K562 (cell line): ENCODE results near the gene NLK. TPM values are rescaled to one million over a fixed set of nuclear protein-coding genes. Genes with fewer than 3 reads are reported as not detected.
"Not testable (repeated sequence)": the region's sequence is repeated elsewhere in the genome, so short reads cannot be mapped to it uniquely, and the experiment has no call there.

Source experiments
- ATAC-seq: fragments of 200-7000 bp; cut with Tn5 transposase; 3 replicates; pipeline ENCODE4 v1.9.1; 2020; ENCODE audit warnings: moderate library complexity
- BruUV-seq: library from RNA; stranded (reverse); fragments of 400-500 nt; replicated peaks from 2 replicates; lab custom pipeline; 2021; lab: Mats Ljungman, UMichigan
- CTCF ChIA-PET: fragments of 300-600 bp; formaldehyde crosslinking; extraction: SDS; loops from one replicate; lab custom pipeline; 2021; ENCODE audit warnings: low intra/inter-chr PET ratio; lab: Yijun Ruan, JAX
- POLR2A ChIA-PET: fragments of 300-600, 350-650 bp; sonication (Branson Sonifier 250); formaldehyde crosslinking; extraction: SDS; loops from one replicate; lab custom pipeline; 2021; ENCODE audit warnings: antibody characterized with exemption, inconsistent platforms; lab: Yijun Ruan, JAX
- DNase-seq, 4 experiments: peaks; one replicate each; pipeline versions ENCODE4 v3.0.0 to v3.0.0-alpha.2; 2011 to 2018; ENCODE audit warnings: low spot score in 3 of 4, mixed read lengths in 3 of 4; ENCODE audit errors: extremely low read depth in 1 of 4
- FAIRE-seq: peaks from 2 replicates; lab custom pipeline; 2011; peaks lifted over from hg19 to GRCh38; lab: Jason Lieb, UNC
- H2AFZ ChIP-seq: 2 replicates; pipeline ENCODE4 v1.6.0; 2011; ENCODE audit warnings: low read depth, low read length, control low read depth, inconsistent platforms
- H3K27ac ChIP-seq: fragments of 200-600 bp; 3 replicates; pipeline ENCODE4 v1.8.0; 2011; ENCODE audit warnings: low read depth, mild to moderate bottlenecking, control low read depth, inconsistent platforms, low read length, moderate library complexity, mixed read lengths; ENCODE audit errors: extremely low read depth
- H3K27me3 ChIP-seq, 2 experiments: fragments of 300-600 bp in 1 of 2; 2 replicates in 1 of 2; 3 replicates in 1 of 2; pipeline versions ENCODE4 v1.6.0 to v1.8.0; 2011; ENCODE audit warnings: inconsistent platforms in 2 of 2, low read length in 2 of 2, mild to moderate bottlenecking in 1 of 2, mixed read lengths in 1 of 2, moderate library complexity in 1 of 2; ENCODE audit not compliant: control insufficient read depth in 2 of 2, insufficient read depth in 2 of 2
- H3K36me3 ChIP-seq: fragments of 300-600 bp; 3 replicates; pipeline ENCODE4 v1.8.0; 2011; ENCODE audit warnings: mild to moderate bottlenecking, low read length, inconsistent platforms; ENCODE audit not compliant: control insufficient read depth, insufficient read depth
- H3K4me1 ChIP-seq, 2 experiments: fragments of 200-600 bp in 1 of 2; replicated peaks in 1 of 2; 2 replicates in 1 of 2; 3 replicates in 1 of 2; pipeline versions ENCODE4 v1.5.1 to v1.8.0; 2011; ENCODE audit warnings: inconsistent platforms in 2 of 2, low read length in 2 of 2, mild to moderate bottlenecking in 1 of 2, mixed read lengths in 1 of 2, moderate library complexity in 1 of 2; ENCODE audit not compliant: control insufficient read depth in 2 of 2, insufficient read depth in 2 of 2
- H3K4me2 ChIP-seq: 2 replicates; pipeline ENCODE4 v1.6.1; 2011; ENCODE audit warnings: low read length, control low read depth, inconsistent platforms, mixed read lengths; ENCODE audit not compliant: insufficient read depth
- H3K4me3 ChIP-seq: fragments of 200-600 bp; sonication (generic), shearing (Covaris generic); 2 replicates; pipeline ENCODE4 v1.5.1; 2016; ENCODE audit warnings: control low read depth, inconsistent platforms
- H3K79me2 ChIP-seq: fragments of 200-600 bp; 3 replicates; pipeline ENCODE4 v1.8.0; 2011; ENCODE audit warnings: low read length, inconsistent platforms; ENCODE audit not compliant: control insufficient read depth, insufficient read depth
- H3K9ac ChIP-seq, 2 experiments: 2 replicates each; pipeline versions ENCODE4 v1.6.0 to v1.6.1; 2011; ENCODE audit warnings: low read depth in 2 of 2, low read length in 2 of 2, control low read depth in 1 of 2, inconsistent platforms in 1 of 2, mild to moderate bottlenecking in 1 of 2, mixed read lengths in 1 of 2; ENCODE audit not compliant: insufficient read depth in 1 of 2
- H3K9me1 ChIP-seq: one replicate; pipeline ENCODE4 v1.6.0; 2011; ENCODE audit warnings: inconsistent platforms, mild to moderate bottlenecking, low read length, moderate library complexity; ENCODE audit not compliant: control insufficient read depth, insufficient read depth
- H3K9me3 ChIP-seq: replicated peaks from 2 replicates; pipeline ENCODE4 v1.5.1; 2011; ENCODE audit warnings: low read depth, low read length, inconsistent platforms; ENCODE audit not compliant: control insufficient read depth, insufficient read depth
- H4K20me1 ChIP-seq: replicated peaks from 2 replicates; pipeline ENCODE4 v1.6.1; 2011; ENCODE audit warnings: low read length, inconsistent platforms, mixed read lengths; ENCODE audit not compliant: control insufficient read depth, insufficient read depth
- ESRRA ChIP-seq: fragments of 450-650 bp; IDR thresholded peaks from 2 replicates; pipeline ENCODE4 v1.6.1; 2014; ENCODE audit warnings: low read depth, mild to moderate bottlenecking, moderate library complexity, borderline replicate concordance
- NR2C1 ChIP-seq, 2 experiments: fragments of 450-650 bp; IDR thresholded peaks; 2 replicates each; pipeline ENCODE4 v1.6.1; 2017; ENCODE audit warnings: mild to moderate bottlenecking in 2 of 2, antibody characterized with exemption in 1 of 2, inconsistent platforms in 1 of 2, missing compliant biosample characterization in 1 of 2, missing genetic modification characterization in 1 of 2
- POLR2AphosphoS5 ChIP-seq: IDR thresholded peaks from 2 replicates; pipeline ENCODE4 v1.6.1; 2011; ENCODE audit warnings: mild to moderate bottlenecking, low read depth, low read length, moderate library complexity; ENCODE audit not compliant: control insufficient read depth, insufficient read depth
- PTRF ChIP-seq: fragments of 450-650 bp; IDR thresholded peaks from 2 replicates; pipeline ENCODE4 v1.6.1; 2016; ENCODE audit warnings: mild to moderate bottlenecking, missing genetic modification characterization, missing compliant biosample characterization
- STAG1 ChIP-seq: sonication (generic); formaldehyde crosslinking; IDR thresholded peaks from 2 replicates; pipeline ENCODE4 v1.5.0; 2020; ENCODE audit warnings: missing genetic modification reagents, borderline replicate concordance
- U2AF2 ChIP-seq: fragments of 200-400 bp; formaldehyde crosslinking; optimal IDR thresholded peaks from 2 replicates; pipeline ENCODE3; 2017; ENCODE audit warnings: low read depth, mild to moderate bottlenecking, low read length
- ZNF668 ChIP-seq: fragments of 250-450 bp; sonication (Bioruptor Pico); IDR thresholded peaks from 2 replicates; pipeline ENCODE4 v1.8.0; 2022; ENCODE audit warnings: mild to moderate bottlenecking, inconsistent platforms
- WGBS: fragments of 100-300 bp; shearing (Covaris generic); methylation state at CpG from one replicate; pipeline ENCODE4 v1.1.6; 2016; ENCODE audit warnings: low coverage, mixed read lengths; ENCODE audit not compliant: insufficient coverage; ENCODE audit errors: missing lambda C conversion rate; 5-methylcytosine and 5-hydroxymethylcytosine counted together
- in situ Hi-C: fragments of 300-500 bp; cut with MboI; formaldehyde crosslinking; loops from 4 replicates; pipeline ENCODE4 v1.15.0; 2018; ENCODE audit warnings: inconsistent platforms, mixed read lengths
- intact Hi-C: fragments of 100-400 bp; cut with micrococcal nuclease; formaldehyde crosslinking; loops from 2 replicates; pipeline ENCODE4 v1.14.2; 2022
- polyA plus RNA-seq, 8 experiments: library from polyadenylated mRNA; depleted of rRNA in 4 of 8; stranded (reverse) in 5 of 8; unstranded in 3 of 8; fragments of >200 nt; fragmentation: Nextera tagmentation in 2 of 8; fragmentation: Illumina TruSeq in 1 of 8; extraction: Ambion mirVana in 2 of 8; extraction: Trizol in 1 of 8; gene quantifications; 2 replicates each; pipeline versions ENCODE4 v1.2.1 to v1.2.3, GENCODE V29; 2011 to 2014; ENCODE audit warnings: inconsistent platforms in 1 of 8, missing spikeins in 1 of 8
- total RNA-seq, 7 experiments: library from RNA; depleted of rRNA in 6 of 7; stranded (reverse); fragments of >200 nt in 6 of 7; fragmentation: Illumina TruSeq in 2 of 7; extraction: Trizol in 2 of 7; gene quantifications; 2 replicates each; pipeline versions ENCODE4 v1.2.1 to v1.2.3, GENCODE V29; 2011 to 2021; ENCODE audit warnings: low replicate concordance in 1 of 7
- TF ChIP-seq, protein P1 (sequence below): fragments of 450-650 bp; formaldehyde crosslinking; IDR thresholded peaks from 2 replicates; pipeline ENCODE4 v1.4.0; 2022; ENCODE audit warnings: missing genetic modification characterization
- TF ChIP-seq, protein P2 (sequence below): sonication (generic); formaldehyde crosslinking; IDR thresholded peaks from 2 replicates; pipeline ENCODE4 v1.8.0; 2022; ENCODE audit warnings: mild to moderate bottlenecking, missing genetic modification reagents

NLK gene
- total and polyA plus RNA-seq, 9 of the 15 experiments (the other 6 are each of a cell fraction or from before 2014, with no cell fraction given), result 10.9 to 59.6 (median 26.7) TPM

DNA sequence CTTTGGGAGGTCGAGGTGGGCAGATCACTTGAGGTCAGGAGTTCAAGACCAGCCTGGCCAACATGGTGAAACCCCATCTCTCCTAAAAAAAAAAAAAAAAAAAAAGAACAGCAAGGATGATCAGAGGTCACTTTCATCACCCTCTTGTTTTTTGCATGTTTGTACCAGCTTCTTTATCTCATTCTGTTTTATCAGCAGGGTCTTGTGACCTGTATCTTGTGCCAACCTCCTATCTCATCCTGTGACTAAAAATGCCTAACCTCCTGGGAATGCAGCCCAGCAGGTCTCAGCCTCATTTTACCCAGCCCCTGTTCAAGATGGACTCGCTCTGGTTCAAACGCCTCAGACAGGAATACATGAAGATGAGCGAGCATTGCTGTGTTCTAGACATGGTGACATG lies 200.8 kb downstream of the NLK start:
- in situ Hi-C loops; BruUV-seq; H3K9me3 ChIP-seq; CTCF ChIA-PET; ATAC-seq; H3K9ac ChIP-seq; H3K36me3 ChIP-seq; H3K79me2 ChIP-seq; H3K4me3 ChIP-seq; H3K27ac ChIP-seq; FAIRE-seq; DNase-seq; H2AFZ ChIP-seq; H3K9me1 ChIP-seq; H4K20me1 ChIP-seq; H3K4me2 ChIP-seq; intact Hi-C loops; TF ChIP-seq NR2C1 (IDR thresholded peaks at IDR 0.05): not testable (repeated sequence)
- Histone ChIP-seq H3K4me1 (peaks cover 9 to 24% of the 10 kb centered on the region in 2 experiments; a peak in 4 of 5 replicates), H3K27me3 (peaks cover 0 to 10% of the 10 kb centered on the region in 2 experiments; a peak in 2 of 5 replicates)
- WGBS, result 38% methylated on average over 4 of the region's 4 CpGs
- POLR2A ChIA-PET, result interaction anchor here (0.6 to 0.7 kb wide), 2 partner anchors 294 to 330 kb away, joined by 3 read pairs; no protein-coding TSS in a partner anchor
- TF ChIP-seq NR2C1 (tag; IDR thresholded peaks at IDR 0.05) (0 out of 2 replicates have a peak, but pooled peaks have one; percentile 32), PTRF (tag) (0 out of 2 replicates have a peak, but pooled peaks have one; percentile 40)

DNA sequence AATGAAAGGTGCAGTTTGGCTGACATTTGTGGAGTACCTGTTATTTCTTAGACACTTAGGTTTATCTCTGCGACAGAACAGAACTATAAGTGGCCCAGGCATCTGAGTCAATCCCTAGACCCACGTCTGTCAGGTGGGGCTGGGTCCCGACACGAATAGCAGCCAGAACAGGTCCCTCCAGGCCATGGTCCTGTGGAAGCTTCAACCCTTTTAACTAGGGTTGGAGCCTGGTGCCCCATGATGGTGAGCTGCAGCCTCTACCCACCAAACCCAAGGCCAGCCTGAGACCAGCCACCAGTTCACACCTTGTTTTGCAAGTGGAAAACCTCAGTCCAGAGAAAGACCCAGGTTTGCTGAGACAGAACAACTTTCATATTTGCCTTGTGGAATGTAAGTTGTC lies 202.0 kb downstream of the NLK start:
- H3K27ac ChIP-seq, result no peak overlapping the region
- no peak overlapping the region for H3K4me3 ChIP-seq
- FAIRE-seq (peak; percentile 29), ATAC-seq (no peak), DNase-seq (no peak)
- intact Hi-C loops (no loop called here), in situ Hi-C loops (no loop called here)
- POLR2A ChIA-PET, result interaction anchor here (0.6 to 1.2 kb wide), 2 partner anchors 252 to 334 kb away, joined by 3 read pairs; no protein-coding TSS in a partner anchor
- CTCF ChIA-PET, result no interaction called here
- H3K4me1 ChIP-seq, result peaks cover 6 to 17% of the 10 kb centered on the region in 2 experiments; a peak in 4 of 5 replicates
- H4K20me1 ChIP-seq, result no peaks in the 10 kb centered on the region
- H3K4me2 ChIP-seq, result no peak overlapping the region
- no peaks in the 10 kb centered on the region for H3K36me3 ChIP-seq
- no peaks in the 10 kb centered on the region; the same call in 1 of the 2 replicates for H3K9me3 ChIP-seq
- no peak overlapping the region for H2AFZ ChIP-seq
- H3K9me1 ChIP-seq, result peaks cover 3% of the 10 kb centered on the region
- H3K9ac ChIP-seq, result no peak overlapping the region
- WGBS, result 34% methylated on average over 4 of the region's 4 CpGs
- H3K27me3 ChIP-seq, result peaks cover 0 to 18% of the 10 kb centered on the region in 2 experiments; a peak in 2 of 5 replicates
- H3K79me2 ChIP-seq, result no peaks in the 10 kb centered on the region
- BruUV-seq, result no TSS peak
- TF ChIP-seq POLR2AphosphoS5 (no peak), ESRRA (no peak), ZNF668 (CRISPR knock-in tag) (no peak), U2AF2 (no peak), STAG1 (CRISPR knock-in tag) (no peak)
- TF ChIP-seq, protein P1, sequence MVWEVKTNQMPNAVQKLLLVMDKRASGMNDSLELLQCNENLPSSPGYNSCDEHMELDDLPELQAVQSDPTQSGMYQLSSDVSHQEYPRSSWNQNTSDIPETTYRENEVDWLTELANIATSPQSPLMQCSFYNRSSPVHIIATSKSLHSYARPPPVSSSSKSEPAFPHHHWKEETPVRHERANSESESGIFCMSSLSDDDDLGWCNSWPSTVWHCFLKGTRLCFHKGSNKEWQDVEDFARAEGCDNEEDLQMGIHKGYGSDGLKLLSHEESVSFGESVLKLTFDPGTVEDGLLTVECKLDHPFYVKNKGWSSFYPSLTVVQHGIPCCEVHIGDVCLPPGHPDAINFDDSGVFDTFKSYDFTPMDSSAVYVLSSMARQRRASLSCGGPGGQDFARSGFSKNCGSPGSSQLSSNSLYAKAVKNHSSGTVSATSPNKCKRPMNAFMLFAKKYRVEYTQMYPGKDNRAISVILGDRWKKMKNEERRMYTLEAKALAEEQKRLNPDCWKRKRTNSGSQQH (CRISPR knock-in tag), result no peak
- TF ChIP-seq, protein P2, sequence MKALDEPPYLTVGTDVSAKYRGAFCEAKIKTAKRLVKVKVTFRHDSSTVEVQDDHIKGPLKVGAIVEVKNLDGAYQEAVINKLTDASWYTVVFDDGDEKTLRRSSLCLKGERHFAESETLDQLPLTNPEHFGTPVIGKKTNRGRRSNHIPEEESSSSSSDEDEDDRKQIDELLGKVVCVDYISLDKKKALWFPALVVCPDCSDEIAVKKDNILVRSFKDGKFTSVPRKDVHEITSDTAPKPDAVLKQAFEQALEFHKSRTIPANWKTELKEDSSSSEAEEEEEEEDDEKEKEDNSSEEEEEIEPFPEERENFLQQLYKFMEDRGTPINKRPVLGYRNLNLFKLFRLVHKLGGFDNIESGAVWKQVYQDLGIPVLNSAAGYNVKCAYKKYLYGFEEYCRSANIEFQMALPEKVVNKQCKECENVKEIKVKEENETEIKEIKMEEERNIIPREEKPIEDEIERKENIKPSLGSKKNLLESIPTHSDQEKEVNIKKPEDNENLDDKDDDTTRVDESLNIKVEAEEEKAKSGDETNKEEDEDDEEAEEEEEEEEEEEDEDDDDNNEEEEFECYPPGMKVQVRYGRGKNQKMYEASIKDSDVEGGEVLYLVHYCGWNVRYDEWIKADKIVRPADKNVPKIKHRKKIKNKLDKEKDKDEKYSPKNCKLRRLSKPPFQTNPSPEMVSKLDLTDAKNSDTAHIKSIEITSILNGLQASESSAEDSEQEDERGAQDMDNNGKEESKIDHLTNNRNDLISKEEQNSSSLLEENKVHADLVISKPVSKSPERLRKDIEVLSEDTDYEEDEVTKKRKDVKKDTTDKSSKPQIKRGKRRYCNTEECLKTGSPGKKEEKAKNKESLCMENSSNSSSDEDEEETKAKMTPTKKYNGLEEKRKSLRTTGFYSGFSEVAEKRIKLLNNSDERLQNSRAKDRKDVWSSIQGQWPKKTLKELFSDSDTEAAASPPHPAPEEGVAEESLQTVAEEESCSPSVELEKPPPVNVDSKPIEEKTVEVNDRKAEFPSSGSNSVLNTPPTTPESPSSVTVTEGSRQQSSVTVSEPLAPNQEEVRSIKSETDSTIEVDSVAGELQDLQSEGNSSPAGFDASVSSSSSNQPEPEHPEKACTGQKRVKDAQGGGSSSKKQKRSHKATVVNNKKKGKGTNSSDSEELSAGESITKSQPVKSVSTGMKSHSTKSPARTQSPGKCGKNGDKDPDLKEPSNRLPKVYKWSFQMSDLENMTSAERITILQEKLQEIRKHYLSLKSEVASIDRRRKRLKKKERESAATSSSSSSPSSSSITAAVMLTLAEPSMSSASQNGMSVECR (CRISPR knock-in tag), result no peak
